SU-DHL-6 (cell line): ENCODE results near the gene ESF1.

Source experiments
- CTCF ChIP-seq: fragments of 200-600 bp; sonication (generic); IDR thresholded peaks from one replicate; pipeline ENCODE4 v1.5.1; 2017; ENCODE audit warnings: antibody characterized with exemption, mild to moderate bottlenecking, low read length, moderate library complexity; ENCODE audit not compliant: insufficient read depth, poor library complexity, severe bottlenecking
- EZH2phosphoT487 ChIP-seq: fragments of 200-600 bp; sonication (generic), shearing (Covaris generic); conservative IDR thresholded peaks from 2 replicates; pipeline ENCODE4 v1.6.1; 2018; ENCODE audit warnings: mild to moderate bottlenecking, antibody characterized with exemption, low read length, moderate library complexity, mixed read lengths

DNA sequence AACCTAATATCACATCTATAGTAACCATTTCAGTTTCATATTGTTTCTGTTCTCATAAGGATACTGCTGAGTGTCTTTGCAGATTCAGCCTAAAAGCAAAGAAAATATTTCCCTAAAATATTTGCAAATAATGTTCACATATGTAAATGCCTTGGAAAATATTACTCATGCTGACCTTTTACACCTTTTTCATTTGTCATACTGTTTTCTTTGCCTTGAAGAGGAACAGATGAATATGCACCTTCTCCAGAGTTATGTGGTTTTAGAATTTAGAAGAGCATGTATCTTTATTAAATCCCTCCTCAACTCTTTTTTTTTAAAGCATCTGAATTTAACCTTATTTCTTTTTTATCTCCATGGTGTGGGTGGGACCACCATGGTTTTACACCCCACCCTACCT is 32.6 kb upstream of the ESF1 start:
- TF ChIP-seq CTCF (no peak), EZH2phosphoT487 (no peak)
